ENCODE results near the gene AHCY.
"Not testable (repeated sequence)": the region's sequence is repeated elsewhere in the genome, so short reads cannot be mapped to it uniquely, and the experiment has no call there.

AHCY gene

GRCh38 chr20:34252431-34253086 is 50.6 kb downstream of the AHCY start:
- DNase-seq: not testable (repeated sequence)

- DNase-seq: no peak
Measured at GRCh38 chr20:34251619-34252018, 51.5 kb downstream of the AHCY start.

GRCh38 chr20:34250005-34250404 is 53.1 kb downstream of the AHCY start:
- DNase-seq: no peak

GRCh38 chr20:34249291-34249690 is 53.9 kb downstream of the AHCY start:
- DNase-seq: no peak

- DNase-seq: no peak
Measured at GRCh38 chr20:34246126-34246626, 57.0 kb downstream of the AHCY start.

- DNase-seq: no peak
Measured at GRCh38 chr20:34243377-34243776, 59.8 kb downstream of the AHCY start.

- no peak for DNase-seq
Measured at GRCh38 chr20:34242879-34243278, 60.3 kb downstream of the AHCY start.

DNA sequence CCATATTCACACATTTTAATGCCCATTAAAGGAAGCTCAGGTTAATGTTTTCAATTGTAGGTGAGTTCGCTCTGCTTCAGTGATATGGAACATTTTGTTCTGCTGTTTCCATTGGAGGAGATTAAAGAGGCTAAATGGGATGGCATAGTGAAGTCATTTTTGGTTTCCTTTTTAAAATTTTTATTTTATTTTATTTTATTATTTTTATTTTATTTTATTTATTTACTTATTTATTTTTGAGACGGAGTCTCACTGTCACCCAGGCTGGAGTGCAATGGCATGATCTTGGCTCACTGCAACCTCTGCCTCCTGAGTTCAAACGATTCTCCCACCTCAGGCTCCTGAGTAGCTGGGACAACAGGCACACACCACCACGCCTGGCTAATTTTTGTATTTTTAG is 61.1 kb downstream of the AHCY start:
- not testable (repeated sequence) for DNase-seq

DNA sequence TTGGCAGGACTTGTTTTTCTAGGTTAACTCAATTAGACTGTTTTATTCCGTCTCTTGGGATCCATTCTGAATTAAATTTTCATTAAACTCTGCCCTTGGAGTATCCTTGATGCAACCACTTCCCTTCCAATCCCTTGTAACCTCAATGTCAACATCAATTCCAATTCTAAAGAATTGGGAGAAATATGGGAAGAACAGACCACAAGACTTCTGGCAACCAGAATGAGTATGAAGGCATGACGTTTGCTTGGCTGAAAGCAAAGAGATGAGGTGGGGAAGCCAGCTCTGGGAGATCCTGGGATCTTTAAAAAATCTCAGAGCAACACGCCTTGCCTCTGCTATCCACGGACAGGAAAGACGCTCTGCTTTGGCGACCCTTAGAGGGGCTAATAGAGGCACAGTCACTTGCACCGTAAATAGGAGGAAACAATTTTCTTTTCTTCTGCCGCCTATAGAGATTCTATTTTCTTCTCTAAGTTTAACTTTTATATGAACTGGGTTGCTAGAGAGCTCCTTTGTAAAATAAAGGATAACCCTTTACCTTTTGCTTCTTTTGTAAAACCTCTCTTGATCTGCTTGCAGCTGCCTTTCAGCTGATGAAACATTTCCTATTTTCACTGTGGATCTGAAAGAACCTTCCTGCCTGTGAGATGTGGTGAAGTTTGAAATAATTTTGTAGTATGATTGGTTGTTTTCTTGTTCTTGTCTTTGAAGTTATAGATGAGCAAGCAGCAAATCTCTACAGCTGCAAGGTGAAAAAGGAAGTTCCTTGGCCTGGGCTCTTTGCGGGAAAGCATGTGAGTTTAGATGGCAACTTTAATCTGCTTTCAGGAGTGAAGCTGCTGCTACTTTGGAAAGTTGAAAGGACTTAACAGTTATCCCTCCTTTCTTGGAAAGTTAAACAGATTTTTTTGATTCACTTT is 62.2 kb downstream of the AHCY start, which contains the start of gene ASIP:
Gene ASIP, plus strand, starts transcription at position 731 of the 923 bp plus-strand sequence. CDS start 18,952 bp downstream, outside the sequence.
- DNase-seq: no peak

GRCh38 chr20:34240121-34240520 is 63.0 kb downstream of the AHCY start:
- no peak for DNase-seq

GRCh38 chr20:34237942-34238341 is 65.2 kb downstream of the AHCY start:
- DNase-seq: no peak

DNA sequence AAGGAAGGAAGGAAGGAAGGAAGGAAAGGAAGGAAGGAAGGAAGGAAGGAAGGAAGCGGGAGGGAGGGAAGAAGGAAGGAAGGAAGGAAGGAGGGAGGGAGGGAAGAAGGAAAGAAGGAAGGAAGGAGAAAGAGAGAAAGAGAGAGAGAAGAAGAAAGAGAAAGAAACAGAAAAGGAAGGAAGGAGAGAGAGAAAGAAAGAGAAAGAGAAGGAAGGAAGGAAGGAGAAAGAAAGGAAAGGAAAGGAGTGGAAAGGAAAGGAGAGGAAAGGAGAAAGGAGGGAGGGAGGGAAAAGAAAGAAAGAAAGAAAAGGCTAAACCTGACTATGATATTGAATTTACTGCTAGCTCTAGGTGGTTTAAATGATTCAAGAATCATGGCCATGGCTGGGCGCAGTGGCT is 67.3 kb downstream of the AHCY start:
- no peak for DNase-seq

DNA sequence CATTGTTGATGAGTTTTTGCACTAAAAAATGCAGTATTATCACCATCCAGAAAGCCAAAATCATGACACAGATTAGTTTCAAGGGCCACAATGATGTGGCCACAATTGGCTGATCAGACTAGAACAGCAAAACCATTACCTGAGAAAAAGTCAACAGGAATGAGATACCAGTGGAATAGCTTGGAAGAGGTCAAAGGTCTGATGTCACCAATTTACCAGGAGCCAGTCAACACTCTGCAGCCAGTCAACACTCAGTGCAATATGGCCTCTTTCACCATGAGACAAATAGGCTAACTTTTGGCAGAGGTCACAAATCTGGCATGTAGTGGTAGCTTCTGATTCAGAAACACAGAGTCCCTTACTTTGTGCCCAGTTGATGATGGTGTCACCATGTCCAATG is 69.5 kb downstream of the AHCY start:
- no peak for DNase-seq

DNA sequence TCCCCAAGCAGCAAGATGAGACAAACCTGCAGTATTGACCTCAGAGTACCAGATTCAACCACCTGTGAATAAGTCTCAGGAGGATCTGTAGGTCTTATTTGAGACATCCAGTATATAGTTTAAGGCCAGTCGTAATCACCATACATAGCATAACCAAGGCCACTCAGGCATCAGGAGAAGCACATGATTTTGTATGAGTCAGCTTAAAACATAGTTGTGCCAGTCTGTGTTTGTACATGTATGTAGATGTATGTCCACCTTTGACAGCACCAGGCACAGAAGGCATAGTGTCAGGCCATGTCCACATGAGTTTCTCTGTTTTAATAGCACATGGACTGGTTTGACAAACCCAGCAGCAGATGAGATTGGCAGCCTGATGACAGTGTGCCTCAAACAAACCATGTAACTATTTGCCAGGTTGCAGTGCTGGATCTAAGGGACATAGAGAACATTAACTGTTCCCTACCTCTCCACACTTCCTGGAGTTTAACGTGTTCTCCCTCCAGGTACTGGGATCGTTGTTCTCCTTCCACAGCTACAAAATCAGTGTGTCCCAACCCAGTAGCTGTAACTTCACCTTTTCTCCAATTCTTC is 70.6 kb downstream of the AHCY start:
- no peak for DNase-seq

DNA sequence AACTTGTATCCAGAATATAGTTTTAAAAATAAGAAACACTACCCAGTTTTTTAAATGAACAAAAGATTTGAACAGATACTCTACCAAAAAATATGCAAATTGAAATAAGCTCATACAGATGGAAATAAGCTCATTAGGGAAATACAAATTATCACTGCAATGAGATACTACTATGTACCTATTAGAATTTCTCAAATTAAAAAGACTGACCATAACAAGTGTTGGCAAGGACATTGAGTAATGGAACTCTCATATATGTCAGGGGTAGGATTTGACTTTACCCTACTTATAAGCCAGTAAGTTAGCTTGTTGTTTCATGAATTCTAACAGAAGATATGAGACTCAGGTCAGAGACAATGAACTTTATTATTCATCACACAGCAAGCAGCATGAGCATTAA is 71.5 kb downstream of the AHCY start:
- no peak for DNase-seq

All from GOT3 (cell line).